D721Med (cell line): ENCODE measurements around the gene ROBO1.

Experiments
- DNase-seq: peaks from one replicate; pipeline ENCODE4 v3.0.0; 2011; ENCODE audit warnings: low spot score; ENCODE audit not compliant: insufficient read length
- FAIRE-seq: peaks from 2 replicates; lab custom pipeline; 2011; peaks lifted over from hg19 to GRCh38; lab: Jason Lieb, UNC
- TF ChIP-seq, protein P1 (sequence below): IDR thresholded peaks from 2 replicates; pipeline ENCODE4 v1.5.1; 2012; ENCODE audit warnings: mild to moderate bottlenecking, control low read depth; ENCODE audit not compliant: insufficient read depth; ENCODE audit errors: missing control alignments

Gene ROBO1

DNA sequence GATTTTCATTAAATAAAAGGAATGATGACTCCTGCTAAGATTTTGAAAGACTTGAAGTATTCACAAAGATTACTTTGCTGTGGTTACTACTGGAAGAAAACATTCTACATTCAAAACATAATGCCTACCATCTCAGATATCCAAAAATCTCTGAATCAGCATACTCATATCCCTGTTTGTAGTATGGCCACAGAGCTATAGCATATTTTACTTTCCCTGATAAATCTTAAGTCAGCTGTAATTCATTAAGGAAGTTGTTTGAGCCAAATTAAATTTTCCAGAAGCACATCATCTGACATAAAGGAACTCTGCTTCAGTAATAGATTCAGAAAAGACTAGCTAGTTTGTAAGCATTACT, 942.0 kb downstream of the ROBO1 start:
- TF ChIP-seq, protein P1, sequence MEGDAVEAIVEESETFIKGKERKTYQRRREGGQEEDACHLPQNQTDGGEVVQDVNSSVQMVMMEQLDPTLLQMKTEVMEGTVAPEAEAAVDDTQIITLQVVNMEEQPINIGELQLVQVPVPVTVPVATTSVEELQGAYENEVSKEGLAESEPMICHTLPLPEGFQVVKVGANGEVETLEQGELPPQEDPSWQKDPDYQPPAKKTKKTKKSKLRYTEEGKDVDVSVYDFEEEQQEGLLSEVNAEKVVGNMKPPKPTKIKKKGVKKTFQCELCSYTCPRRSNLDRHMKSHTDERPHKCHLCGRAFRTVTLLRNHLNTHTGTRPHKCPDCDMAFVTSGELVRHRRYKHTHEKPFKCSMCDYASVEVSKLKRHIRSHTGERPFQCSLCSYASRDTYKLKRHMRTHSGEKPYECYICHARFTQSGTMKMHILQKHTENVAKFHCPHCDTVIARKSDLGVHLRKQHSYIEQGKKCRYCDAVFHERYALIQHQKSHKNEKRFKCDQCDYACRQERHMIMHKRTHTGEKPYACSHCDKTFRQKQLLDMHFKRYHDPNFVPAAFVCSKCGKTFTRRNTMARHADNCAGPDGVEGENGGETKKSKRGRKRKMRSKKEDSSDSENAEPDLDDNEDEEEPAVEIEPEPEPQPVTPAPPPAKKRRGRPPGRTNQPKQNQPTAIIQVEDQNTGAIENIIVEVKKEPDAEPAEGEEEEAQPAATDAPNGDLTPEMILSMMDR, result no peak
- FAIRE-seq (peak; percentile 72), DNase-seq (no peak)

DNA sequence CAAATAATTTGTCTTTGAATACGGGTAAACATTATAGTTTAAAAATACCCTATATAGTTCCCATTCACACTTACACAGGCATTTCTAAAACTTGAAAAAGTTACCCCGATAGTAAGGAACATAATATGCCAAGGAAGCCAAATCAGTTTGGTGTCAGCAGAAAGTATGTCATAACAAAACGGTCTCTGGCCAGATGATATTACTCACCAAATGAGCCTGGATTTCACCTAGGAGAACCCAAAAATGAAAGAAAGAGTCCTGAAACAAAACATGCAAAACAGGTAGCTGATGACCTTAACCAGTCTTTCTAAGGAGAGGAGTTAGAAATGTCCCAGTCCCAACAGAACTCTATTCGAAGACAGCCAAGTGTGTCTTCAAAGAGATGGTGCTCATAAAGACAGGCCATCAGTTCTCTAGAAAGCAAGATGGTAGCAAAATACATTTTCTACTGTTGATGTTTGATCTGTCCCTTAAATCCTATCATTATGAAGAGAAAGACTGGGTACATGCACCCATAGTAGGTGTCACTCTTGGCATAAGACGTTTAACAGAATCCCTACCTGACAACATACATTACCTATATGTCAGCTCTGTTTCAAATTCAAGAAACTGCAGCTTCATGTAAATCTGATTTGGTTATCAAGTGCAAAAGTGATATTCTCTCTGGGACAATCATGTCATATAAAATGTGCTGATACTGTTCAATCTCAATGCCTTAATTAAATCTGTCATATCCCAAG, 942.5 kb downstream of the ROBO1 start:
- TF ChIP-seq, protein P1, result no peak
- DNase-seq (no peak), FAIRE-seq (peak; percentile 21)

DNA sequence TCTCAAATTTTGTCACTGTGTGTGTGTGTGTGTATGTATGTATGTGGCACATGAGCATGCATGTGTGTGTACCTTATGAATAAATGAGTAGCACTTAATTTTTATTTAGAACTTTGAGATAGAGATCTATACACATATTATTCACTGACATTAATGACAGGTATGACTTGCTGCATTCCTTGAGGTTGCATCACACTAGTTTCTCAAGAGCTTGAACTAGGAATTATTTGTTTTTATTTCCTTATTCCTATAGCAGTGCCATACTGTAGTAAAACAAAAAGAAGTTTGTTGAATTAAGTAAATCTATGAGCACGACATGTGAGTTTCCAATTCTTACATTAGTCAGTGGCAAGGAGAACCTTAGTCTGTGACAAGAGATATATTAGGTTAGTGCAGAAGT, 943.9 kb downstream of the ROBO1 start:
- TF ChIP-seq, protein P1, result no peak
- FAIRE-seq, result peak; percentile 44
- no peak for DNase-seq

DNA sequence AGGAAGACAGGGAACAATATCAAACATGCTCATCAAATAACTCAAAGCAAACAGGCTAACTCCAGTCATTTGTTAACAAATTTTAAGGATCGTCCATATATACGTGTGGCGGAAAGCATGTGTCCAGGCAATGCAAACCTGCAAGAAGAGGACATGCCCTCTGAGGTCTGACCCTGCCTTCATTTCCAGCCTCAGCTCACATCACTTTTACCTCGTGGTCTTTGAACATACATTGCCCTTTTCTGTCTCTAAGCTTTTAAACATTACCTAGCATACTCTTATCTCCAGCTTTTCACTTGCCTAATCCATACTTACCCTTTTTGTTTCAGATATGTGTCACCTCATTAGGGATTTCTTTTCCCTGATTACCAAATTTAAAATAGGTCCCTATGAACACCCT, 944.4 kb downstream of the ROBO1 start:
- peak; percentile 80 for FAIRE-seq
- no peak for DNase-seq
- TF ChIP-seq, protein P1, result no peak

DNA sequence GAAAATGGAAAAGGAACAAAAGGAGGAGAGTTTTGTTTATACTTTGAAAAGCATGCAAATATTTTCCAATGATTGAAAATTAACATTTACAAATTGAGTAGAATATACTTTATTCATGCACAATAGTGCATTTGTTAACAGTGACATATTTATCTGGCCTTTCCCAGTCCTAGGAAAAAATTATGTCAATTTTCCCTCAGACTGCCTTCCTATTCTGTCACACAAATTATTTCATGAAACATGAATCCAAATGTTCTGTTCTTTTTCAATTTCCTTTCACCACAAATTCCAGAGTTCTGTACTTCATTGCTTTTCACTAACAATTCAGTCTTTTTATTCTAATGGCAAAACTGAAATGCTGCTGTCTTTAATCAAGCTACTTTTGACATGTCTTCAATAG, 945.1 kb downstream of the ROBO1 start:
- TF ChIP-seq, protein P1, result no peak
- peak; percentile 29 for FAIRE-seq

DNA sequence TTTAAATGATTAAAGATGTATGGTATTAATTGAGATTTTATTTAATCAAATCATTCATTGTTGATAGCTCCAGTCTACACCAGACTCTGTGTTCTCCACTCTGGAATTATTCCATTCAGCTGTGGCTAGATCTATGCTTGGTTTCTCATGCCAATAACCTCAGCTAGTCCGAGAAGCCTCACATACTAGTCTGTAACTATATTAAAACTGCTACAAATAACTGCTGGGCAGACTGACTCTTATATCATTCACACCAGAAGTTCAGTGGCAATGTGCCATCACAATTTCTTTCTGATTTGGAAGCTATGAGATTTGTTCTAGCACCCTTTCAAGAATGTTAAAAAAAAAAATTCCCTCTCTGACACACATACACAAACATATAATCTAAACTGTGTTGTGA, 947.3 kb downstream of the ROBO1 start:
- FAIRE-seq (no peak), DNase-seq (no peak)
- TF ChIP-seq, protein P1, result no peak

More for the DNA sequence above, 945.1 kb downstream of the ROBO1 start:
- DNase-seq, result no peak
